MM.1S (cell line): ENCODE data around the gene ANKS1B.

Source experiments
- CTCF ChIP-seq: fragments of 300-600 bp; sonication (generic); IDR thresholded peaks from 2 replicates; pipeline ENCODE4 v1.5.1; 2016; ENCODE audit warnings: antibody characterized with exemption, low read length, mixed read lengths
- EZH2 ChIP-seq: fragments of 300-600 bp; sonication (generic); optimal IDR thresholded peaks from 2 replicates; pipeline ENCODE3; 2017; ENCODE audit warnings: low read depth, mild to moderate bottlenecking, antibody characterized with exemption, low read length, mixed read lengths
- EZH2phosphoT487 ChIP-seq: fragments of 300-600 bp; sonication (generic); IDR thresholded peaks from 2 replicates; pipeline ENCODE4 v1.6.1; 2018; ENCODE audit warnings: antibody characterized with exemption, low read length

DNA sequence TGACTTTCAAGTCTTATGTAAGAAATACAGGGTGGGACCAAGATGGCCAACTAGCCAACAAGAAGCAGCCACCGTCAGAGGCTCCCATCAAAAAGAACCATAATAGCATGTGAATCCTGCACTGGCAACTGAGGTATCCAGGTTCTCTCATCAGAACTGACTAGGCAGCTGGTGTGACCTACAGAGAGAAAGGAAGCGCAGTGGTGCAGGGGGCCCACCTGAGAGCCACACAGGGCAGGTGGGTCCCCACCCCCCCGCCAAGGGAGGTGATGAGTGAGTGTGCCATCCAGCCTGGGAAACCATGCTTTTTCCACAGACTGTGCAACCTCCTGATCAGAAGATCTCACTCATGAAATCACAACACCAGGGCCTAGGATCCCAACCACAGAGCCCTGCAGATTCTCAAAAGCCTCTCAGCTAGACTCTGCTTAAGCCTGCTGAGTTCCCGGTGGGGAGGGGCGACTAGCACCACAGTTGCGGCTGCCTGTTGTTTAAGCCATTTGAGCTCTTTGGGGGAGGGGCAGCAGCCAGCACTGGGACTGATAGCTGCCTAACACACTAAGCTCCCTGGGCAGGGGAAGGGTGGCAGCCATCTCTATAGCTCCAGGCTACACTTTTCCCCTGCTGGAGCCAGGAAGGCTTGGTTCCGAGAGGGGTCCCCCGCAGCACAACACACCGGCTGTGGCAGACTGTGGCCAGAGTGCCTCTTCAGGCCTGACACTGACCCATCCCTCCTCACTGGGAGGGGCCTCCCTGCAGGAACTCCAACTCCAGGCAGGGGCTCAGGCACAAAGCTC lies 261.8 kb downstream of the ANKS1B start:
- TF ChIP-seq CTCF (no peak), EZH2 (no peak), EZH2phosphoT487 (no peak)
